HepG2 (cell line): Measurements from ENCODE around the gene S100A6. TPM values are rescaled to one million over a fixed set of nuclear protein-coding genes. Genes with fewer than 3 reads are reported as not detected.
A peak's percentile ranks its signal among the peaks of the same experiment; 100 is the strongest.

Experiments used
- CBX5 ChIP-seq: sonication (generic); formaldehyde crosslinking; IDR thresholded peaks from 2 replicates; pipeline ENCODE4 v1.4.0; 2020; ENCODE audit warnings: missing genetic modification reagents, borderline replicate concordance
- CCAR2 ChIP-seq: fragments of 200-400 bp; formaldehyde crosslinking; optimal IDR thresholded peaks from 2 replicates; pipeline ENCODE3; 2018; ENCODE audit warnings: low read depth, mild to moderate bottlenecking, low read length, moderate library complexity
- ELF1 ChIP-seq: sonication (generic); formaldehyde crosslinking; IDR thresholded peaks from 2 replicates; pipeline ENCODE4 v1.4.0; 2020; ENCODE audit warnings: missing genetic modification reagents
- ETV5 ChIP-seq: IDR thresholded peaks from 2 replicates; pipeline ENCODE4 v1.6.1; 2018; ENCODE audit warnings: missing biosample characterization, missing genetic modification reagents, inconsistent platforms, borderline replicate concordance
- EZH2 ChIP-seq: conservative IDR thresholded peaks from 2 replicates; pipeline ENCODE4 v1.6.1; 2012; ENCODE audit warnings: mild to moderate bottlenecking, low read depth, low read length, moderate library complexity
- FIP1L1 ChIP-seq: fragments of 200-400 bp; formaldehyde crosslinking; IDR thresholded peaks from 2 replicates; pipeline ENCODE4 v1.6.1; 2018; ENCODE audit warnings: low read depth, mild to moderate bottlenecking, low read length, moderate library complexity, borderline replicate concordance; ENCODE audit not compliant: insufficient read depth
- HDAC2 ChIP-seq: sonication (generic); formaldehyde crosslinking; IDR thresholded peaks from 2 replicates; pipeline ENCODE4 v1.4.0; 2020; ENCODE audit warnings: missing genetic modification reagents
- IRF2 ChIP-seq: IDR thresholded peaks from 2 replicates; pipeline ENCODE4 v1.6.1; 2018; ENCODE audit warnings: missing genetic modification reagents, missing compliant biosample characterization
- POGK ChIP-seq: sonication (generic); formaldehyde crosslinking; conservative IDR thresholded peaks from 2 replicates; pipeline ENCODE4 v1.8.0; 2022; ENCODE audit warnings: mild to moderate bottlenecking, moderate library complexity, missing genetic modification reagents
- RNF2 ChIP-seq: fragments of 450-650 bp; conservative IDR thresholded peaks from 2 replicates; pipeline ENCODE4 v1.6.1; 2016; ENCODE audit warnings: low read depth
- SMYD3 ChIP-seq: sonication (generic); formaldehyde crosslinking; IDR thresholded peaks from 2 replicates; pipeline ENCODE4 v1.8.1; 2023; ENCODE audit warnings: mild to moderate bottlenecking, missing genetic modification reagents
- SP5 ChIP-seq: IDR thresholded peaks from 2 replicates; pipeline ENCODE4 v1.6.1; 2016; ENCODE audit warnings: low read depth, borderline replicate concordance
- SRY ChIP-seq: sonication (generic); formaldehyde crosslinking; IDR thresholded peaks from 2 replicates; pipeline ENCODE4 v1.8.0; 2022; ENCODE audit warnings: mild to moderate bottlenecking, missing genetic modification reagents
- U2AF2 ChIP-seq: fragments of 200-400 bp; formaldehyde crosslinking; IDR thresholded peaks from 2 replicates; pipeline ENCODE4 v1.6.1; 2017; ENCODE audit warnings: low read depth, mild to moderate bottlenecking, low read length
- YEATS2 ChIP-seq: sonication (generic); formaldehyde crosslinking; IDR thresholded peaks from 2 replicates; pipeline ENCODE4 v1.4.0; 2020; ENCODE audit warnings: missing genetic modification reagents, borderline replicate concordance
- YEATS4 ChIP-seq: sonication (generic); formaldehyde crosslinking; IDR thresholded peaks from 2 replicates; pipeline ENCODE4 v1.4.0; 2020; ENCODE audit warnings: missing genetic modification reagents, borderline replicate concordance
- ZBTB25 ChIP-seq: IDR thresholded peaks from 2 replicates; pipeline ENCODE4 v1.6.1; 2018; ENCODE audit warnings: missing genetic modification reagents
- ZBTB4 ChIP-seq: sonication (generic); formaldehyde crosslinking; IDR thresholded peaks from 2 replicates; pipeline ENCODE4 v1.4.0; 2020; ENCODE audit warnings: missing genetic modification reagents, mild to moderate bottlenecking, borderline replicate concordance
- ZSCAN9 ChIP-seq: IDR thresholded peaks from 2 replicates; pipeline ENCODE4 v1.6.1; 2016; ENCODE audit warnings: borderline replicate concordance
- polyA plus RNA-seq, 8 experiments: library from polyadenylated mRNA; depleted of rRNA in 3 of 8; stranded (reverse) in 7 of 8; unstranded in 1 of 8; fragments of >200 nt; fragmentation: Illumina TruSeq in 4 of 8; extraction: Trizol in 4 of 8; gene quantifications; 2 replicates each; pipeline versions ENCODE4 v1.2.1 to v1.2.3, GENCODE V29; 2011 to 2016; ENCODE audit warnings: low read depth in 4 of 8, missing spikeins in 1 of 8, mixed read lengths in 1 of 8; ENCODE audit not compliant: insufficient read depth in 1 of 8
- total RNA-seq, 5 experiments: library from RNA; depleted of rRNA; stranded (reverse); fragments of >200 nt; fragmentation: Illumina TruSeq; extraction: Trizol; gene quantifications; 2 replicates each; pipeline ENCODE4 v1.2.3, GENCODE V29; 2016; ENCODE audit warnings: low read depth in 1 of 5
- TF ChIP-seq, protein P1 (sequence below): sonication (generic); formaldehyde crosslinking; IDR thresholded peaks from 2 replicates; pipeline ENCODE4 v1.4.0; 2020; ENCODE audit warnings: mild to moderate bottlenecking, missing genetic modification reagents
- TF ChIP-seq, protein P2 (sequence below): sonication (generic); formaldehyde crosslinking; IDR thresholded peaks from 2 replicates; pipeline ENCODE4 v1.8.0; 2023; ENCODE audit warnings: mild to moderate bottlenecking, missing genetic modification reagents
- TF ChIP-seq, protein P3 (sequence below): sonication (generic); formaldehyde crosslinking; IDR thresholded peaks from 2 replicates; pipeline ENCODE4 v1.9.0; 2021; ENCODE audit warnings: missing genetic modification reagents, mild to moderate bottlenecking, borderline replicate concordance

S100A6 gene
- total and polyA plus RNA-seq, 2 of the 13 experiments (the other 11 are each of a cell fraction or from before 2014, with no cell fraction given) = 72.9 to 85.0 TPM

DNA sequence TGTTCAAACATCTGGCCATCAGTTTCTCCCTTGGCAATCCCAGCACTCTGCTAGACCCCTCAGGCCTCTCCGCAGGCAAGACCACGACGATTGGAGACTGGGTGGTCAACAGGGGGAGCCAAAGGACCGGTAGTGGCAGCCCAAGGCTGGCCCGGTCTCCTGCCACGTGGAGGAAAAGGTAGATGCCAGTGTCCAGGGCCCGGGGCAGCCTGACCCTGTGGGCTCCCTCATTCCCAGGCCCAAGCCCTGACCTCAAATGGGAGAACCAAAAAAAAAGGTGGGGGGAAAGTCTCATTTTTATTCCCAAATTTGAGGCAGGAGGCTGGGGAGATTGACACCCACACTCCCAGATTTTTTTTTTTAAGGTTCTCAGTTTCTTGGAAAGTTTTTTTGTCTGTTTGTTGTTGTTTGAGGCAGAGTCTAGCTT is 24.8 kb downstream of the S100A6 start (continued):
- no peak for TF ChIP-seq FIP1L1
- peak; percentile 37; the same call in 1 of the 2 replicates for TF ChIP-seq POGK (CRISPR knock-in tag)
- TF ChIP-seq RNF2 = peak; percentile 36; the same call in 1 of the 2 replicates
- TF ChIP-seq ELF1 = peak; percentile 51; the same call in 1 of the 2 replicates
- TF ChIP-seq HDAC2 (CRISPR knock-in tag) = peak; percentile 73; the same call in 1 of the 2 replicates
- TF ChIP-seq SRY (CRISPR knock-in tag) = no peak
- TF ChIP-seq CCAR2 = no peak
- no peak for TF ChIP-seq U2AF2
- TF ChIP-seq ZBTB4 (CRISPR knock-in tag) = 0 out of 2 replicates have a peak, but pooled peaks have one; percentile 10
- peak; percentile 33; the same call in 1 of the 2 replicates for TF ChIP-seq ETV5 (CRISPR knock-in tag)
- peak; percentile 72 for TF ChIP-seq ZBTB25 (CRISPR knock-in tag)
- peak; percentile 67; the same call in 1 of the 2 replicates for TF ChIP-seq CBX5
- TF ChIP-seq YEATS2 = peak; percentile 53; the same call in 1 of the 2 replicates
- TF ChIP-seq SP5 (CRISPR knock-in tag) = 0 out of 2 replicates have a peak, but pooled peaks have one; percentile 9
- TF ChIP-seq, protein P1, sequence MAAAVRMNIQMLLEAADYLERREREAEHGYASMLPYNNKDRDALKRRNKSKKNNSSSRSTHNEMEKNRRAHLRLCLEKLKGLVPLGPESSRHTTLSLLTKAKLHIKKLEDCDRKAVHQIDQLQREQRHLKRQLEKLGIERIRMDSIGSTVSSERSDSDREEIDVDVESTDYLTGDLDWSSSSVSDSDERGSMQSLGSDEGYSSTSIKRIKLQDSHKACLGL (CRISPR knock-in tag) = no peak
- TF ChIP-seq ZSCAN9 (CRISPR knock-in tag) = peak; percentile 72; the same call in 1 of the 2 replicates
- peak; percentile 81 for TF ChIP-seq IRF2 (CRISPR knock-in tag)
- TF ChIP-seq EZH2 = no peak
- TF ChIP-seq YEATS4 = peak; percentile 41; the same call in 1 of the 2 replicates
- TF ChIP-seq, protein P2, sequence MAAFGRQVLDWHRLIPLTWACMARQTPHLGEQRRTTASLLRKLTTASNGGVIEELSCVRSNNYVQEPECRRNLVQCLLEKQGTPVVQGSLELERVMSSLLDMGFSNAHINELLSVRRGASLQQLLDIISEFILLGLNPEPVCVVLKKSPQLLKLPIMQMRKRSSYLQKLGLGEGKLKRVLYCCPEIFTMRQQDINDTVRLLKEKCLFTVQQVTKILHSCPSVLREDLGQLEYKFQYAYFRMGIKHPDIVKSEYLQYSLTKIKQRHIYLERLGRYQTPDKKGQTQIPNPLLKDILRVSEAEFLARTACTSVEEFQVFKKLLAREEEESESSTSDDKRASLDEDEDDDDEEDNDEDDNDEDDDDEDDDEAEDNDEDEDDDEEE = no peak
- TF ChIP-seq SMYD3 = no peak
- TF ChIP-seq, protein P3, sequence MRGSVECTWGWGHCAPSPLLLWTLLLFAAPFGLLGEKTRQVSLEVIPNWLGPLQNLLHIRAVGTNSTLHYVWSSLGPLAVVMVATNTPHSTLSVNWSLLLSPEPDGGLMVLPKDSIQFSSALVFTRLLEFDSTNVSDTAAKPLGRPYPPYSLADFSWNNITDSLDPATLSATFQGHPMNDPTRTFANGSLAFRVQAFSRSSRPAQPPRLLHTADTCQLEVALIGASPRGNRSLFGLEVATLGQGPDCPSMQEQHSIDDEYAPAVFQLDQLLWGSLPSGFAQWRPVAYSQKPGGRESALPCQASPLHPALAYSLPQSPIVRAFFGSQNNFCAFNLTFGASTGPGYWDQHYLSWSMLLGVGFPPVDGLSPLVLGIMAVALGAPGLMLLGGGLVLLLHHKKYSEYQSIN = no peak
